Stimulated activated CD4-positive, alpha-beta T cell treated with anti-CD3 and anti-CD28 coated beads, Interleukin-2, amount 100 ng/mL, for 24 hours (primary cell): ENCODE measurements around the gene MYO9A.

Experiments
- DNase-seq, 2 donors: peaks; one replicate each; pipeline ENCODE4 v3.0.0-alpha.2; 2020

The MYO9A gene

GRCh38 chr15:71804695-71805470, 313.1 kb downstream of the MYO9A start:
- no peak for DNase-seq

GRCh38 chr15:71804226-71804625, 313.7 kb downstream of the MYO9A start:
- no peak for DNase-seq

- peak; percentile 25 to 45 for DNase-seq
These were observed 315.2 kb downstream of the MYO9A start for GRCh38 chr15:71802770-71803169.

GRCh38 chr15:71801935-71802655, 315.9 kb downstream of the MYO9A start:
- DNase-seq, result no peak

GRCh38 chr15:71800835-71801745, 316.9 kb downstream of the MYO9A start:
- DNase-seq, result no peak

GRCh38 chr15:71800190-71800589, 317.8 kb downstream of the MYO9A start:
- DNase-seq, result no peak

GRCh38 chr15:71798641-71799040, 319.3 kb downstream of the MYO9A start:
- no peak for DNase-seq

- DNase-seq, result no peak
These were observed 325.4 kb downstream of the MYO9A start for GRCh38 chr15:71792521-71792920.

- DNase-seq, result no peak
These were observed 326.0 kb downstream of the MYO9A start for GRCh38 chr15:71791975-71792374.

- no peak for DNase-seq
These were observed 327.9 kb downstream of the MYO9A start for GRCh38 chr15:71790081-71790480.

- DNase-seq, result no peak
These were observed 328.3 kb downstream of the MYO9A start for GRCh38 chr15:71789616-71790015.

- DNase-seq, result no peak
These were observed 329.0 kb downstream of the MYO9A start for GRCh38 chr15:71788646-71789579.

GRCh38 chr15:71786673-71787072, 331.3 kb downstream of the MYO9A start:
- no peak for DNase-seq

GRCh38 chr15:71785996-71786395, 332.0 kb downstream of the MYO9A start:
- no peak for DNase-seq

- peak; percentile 27 to 29 for DNase-seq
These were observed 333.2 kb downstream of the MYO9A start for GRCh38 chr15:71784719-71785118.

GRCh38 chr15:71782422-71783165, 335.4 kb downstream of the MYO9A start:
- DNase-seq, result no peak

GRCh38 chr15:71781965-71782265, 336.0 kb downstream of the MYO9A start:
- DNase-seq, result no peak

GRCh38 chr15:71781179-71781964, 336.6 kb downstream of the MYO9A start:
- no peak for DNase-seq

- peak; percentile 21 to 30 for DNase-seq
These were observed 337.6 kb downstream of the MYO9A start for GRCh38 chr15:71780115-71780976.
